DOHH2 (cell line): Measurements from ENCODE around the gene KLK12.

ENCODE experiments used
- H3F3A ChIP-seq: fragments of 200-600 bp; sonication (generic), shearing (Covaris generic); 2 replicates; pipeline ENCODE4 v1.6.0; 2016; ENCODE audit warnings: antibody characterized with exemption, mild to moderate bottlenecking; ENCODE audit not compliant: control insufficient read depth, insufficient read depth
- H3K27ac ChIP-seq: fragments of 200-600 bp; sonication (generic); 2 replicates; pipeline ENCODE4 v1.5.1; 2014; ENCODE audit warnings: low read depth, mild to moderate bottlenecking, low read length, moderate library complexity
- H3K27me3 ChIP-seq: fragments of 200-600 bp; sonication (generic); 2 replicates; pipeline ENCODE4 v1.6.1; 2014; ENCODE audit warnings: mild to moderate bottlenecking, low read length, mixed read lengths; ENCODE audit not compliant: control insufficient read depth
- H3K36me3 ChIP-seq: fragments of 200-600 bp; sonication (generic); 2 replicates; pipeline ENCODE4 v1.6.1; 2014; ENCODE audit warnings: mild to moderate bottlenecking, low read length, moderate library complexity, mixed read lengths; ENCODE audit not compliant: control insufficient read depth
- H3K4me1 ChIP-seq: fragments of 200-600 bp; sonication (generic); 2 replicates; pipeline ENCODE4 v1.6.1; 2014; ENCODE audit warnings: mild to moderate bottlenecking, low read length, mixed read lengths; ENCODE audit not compliant: control insufficient read depth
- H3K4me2 ChIP-seq: fragments of 200-600 bp; sonication (generic); 2 replicates; pipeline ENCODE4 v1.6.0; 2014; ENCODE audit warnings: mild to moderate bottlenecking, low read length, moderate library complexity
- H3K4me3 ChIP-seq: fragments of 200-600 bp; sonication (generic); 2 replicates; pipeline ENCODE4 v1.5.1; 2014; ENCODE audit warnings: mild to moderate bottlenecking, low read length, mixed read lengths
- H3K79me2 ChIP-seq: fragments of 200-600 bp; sonication (generic); 2 replicates; pipeline ENCODE4 v1.6.1; 2014; ENCODE audit warnings: mild to moderate bottlenecking, low read length, mixed read lengths; ENCODE audit not compliant: control insufficient read depth
- H3K9me2 ChIP-seq: fragments of 200-600 bp; sonication (generic); replicated peaks from 2 replicates; pipeline ENCODE4 v1.6.1; 2014; ENCODE audit warnings: mild to moderate bottlenecking, low read length, mixed read lengths; ENCODE audit not compliant: control insufficient read depth
- H3K9me3 ChIP-seq: fragments of 200-600 bp; sonication (generic); 2 replicates; pipeline ENCODE4 v1.6.1; 2014; ENCODE audit warnings: antibody characterized with exemption, low read length, mixed read lengths; ENCODE audit not compliant: control insufficient read depth, insufficient read depth
- H4K20me1 ChIP-seq: fragments of 200-600 bp; sonication (generic); 2 replicates; pipeline ENCODE4 v1.6.0; 2014; ENCODE audit warnings: low read depth, mild to moderate bottlenecking, antibody characterized with exemption, low read length, moderate library complexity; ENCODE audit not compliant: control insufficient read depth, insufficient read depth
- CTCF ChIP-seq: fragments of 200-600 bp; sonication (generic); IDR thresholded peaks from one replicate; pipeline ENCODE4 v1.5.1; 2014; ENCODE audit warnings: antibody characterized with exemption, mild to moderate bottlenecking, low read depth, low read length; ENCODE audit not compliant: poor library complexity, severe bottlenecking
- EZH2phosphoT487 ChIP-seq: fragments of 200-600 bp; sonication (generic); IDR thresholded peaks from 2 replicates; pipeline ENCODE4 v1.6.1; 2017; ENCODE audit warnings: borderline replicate concordance, mild to moderate bottlenecking, antibody characterized with exemption, low read length, moderate library complexity, mixed read lengths

The KLK12 gene

GRCh38 chr19:51002542-51003311 is 32.1 kb downstream of the KLK12 start:
- no peak overlapping the region for H3K4me2 ChIP-seq
- H3K36me3 ChIP-seq = no peaks in the 10 kb centered on the region
- H4K20me1 ChIP-seq = no peaks in the 10 kb centered on the region
- H3K79me2 ChIP-seq = no peaks in the 10 kb centered on the region
- H3K4me3 ChIP-seq = no peak overlapping the region
- no peaks in the 10 kb centered on the region for H3K9me3 ChIP-seq
- no peak for TF ChIP-seq CTCF
- no peak for TF ChIP-seq EZH2phosphoT487
- H3K27me3 ChIP-seq = no peaks in the 10 kb centered on the region
- H3K9me2 ChIP-seq = no peaks in the 10 kb centered on the region
- H3K27ac ChIP-seq = no peak overlapping the region
- no peaks in the 10 kb centered on the region for H3F3A ChIP-seq
- H3K4me1 ChIP-seq = no peaks in the 10 kb centered on the region

GRCh38 chr19:51002089-51002532 is 32.7 kb downstream of the KLK12 start:
- Histone ChIP-seq H3K79me2 (no peaks in the 10 kb centered on the region), H3K27me3 (no peaks in the 10 kb centered on the region), H3K9me3 (no peaks in the 10 kb centered on the region), H3K4me3 (no peak overlapping the region), H3K27ac (no peak overlapping the region), H3F3A (no peaks in the 10 kb centered on the region), H3K36me3 (no peaks in the 10 kb centered on the region), H3K9me2 (no peaks in the 10 kb centered on the region), H3K4me1 (no peaks in the 10 kb centered on the region), H3K4me2 (no peak overlapping the region), H4K20me1 (no peaks in the 10 kb centered on the region)
- no peak for TF ChIP-seq EZH2phosphoT487
- TF ChIP-seq CTCF = no peak

- Histone ChIP-seq H4K20me1 (no peaks in the 10 kb centered on the region), H3K79me2 (no peaks in the 10 kb centered on the region), H3K27me3 (no peaks in the 10 kb centered on the region), H3K4me1 (no peaks in the 10 kb centered on the region), H3K4me2 (no peak within 1 kb of the TSS), H3F3A (no peaks in the 10 kb centered on the region), H3K9me2 (no peaks in the 10 kb centered on the region), H3K36me3 (no peaks in the 10 kb centered on the region), H3K27ac (no peak within 1 kb of the TSS), H3K9me3 (no peaks in the 10 kb centered on the region), H3K4me3 (no peak within 1 kb of the TSS)
- TF ChIP-seq EZH2phosphoT487 (no peak), CTCF (no peak)
Measured at GRCh38 chr19:51001515-51001914, 33.3 kb downstream of the KLK12 start, which contains the start of gene KLK8. Gene KLK8, minus strand, starts transcription at chr19:51001604. Its CDS starts 437 bp downstream, at chr19:51001167.
